Measurements from ENCODE around the gene ZNF638.

Gene ZNF638

DNA sequence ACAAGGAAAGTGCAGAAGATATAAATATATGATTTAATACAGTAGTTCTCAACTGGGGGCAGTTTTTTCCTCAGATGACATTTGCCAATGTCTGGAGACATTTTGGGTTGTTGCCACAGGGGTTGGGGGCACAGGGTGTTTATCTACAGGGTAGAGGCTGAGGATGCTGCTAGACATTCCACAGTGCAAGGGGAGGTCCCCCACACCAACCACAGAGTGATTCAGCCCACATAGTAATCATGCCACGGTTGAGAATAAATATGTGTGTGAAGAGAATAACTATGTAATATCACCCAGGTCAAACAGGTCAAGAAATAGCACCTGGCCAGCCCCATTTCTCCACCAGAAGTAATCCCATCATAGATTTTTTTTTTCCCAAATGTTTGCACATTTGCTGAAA is 139.7 kb downstream of the ZNF638 start:
- no peaks in the 10 kb centered on the region for H3K9me3 ChIP-seq (ENCODE audit: control insufficient read depth, insufficient read depth, low read depth, low read length)
- H3K27ac ChIP-seq (ENCODE audit: extremely low read depth, low read depth, low read length) = no peak overlapping the region
- H3K36me3 ChIP-seq (ENCODE audit: control insufficient read depth in 2 of 2, insufficient read depth in 1 of 2, low read length in 2 of 2) = no peaks in the 10 kb centered on the region
- TF ChIP-seq ZNF514 (tag by site-specific recombination; IDR thresholded peaks at IDR 0.05) (no peak), REPIN1 (tag by site-specific recombination; IDR thresholded peaks at IDR 0.05; ENCODE audit: low read depth) (no peak), ZNF843 (tag by site-specific recombination; IDR thresholded peaks at IDR 0.05) (no peak), ZNF639 (tag by site-specific recombination; IDR thresholded peaks at IDR 0.05) (no peak), ZNF623 (tag by site-specific recombination; IDR thresholded peaks at IDR 0.05) (no peak), SP7 (tag by site-specific recombination; IDR thresholded peaks at IDR 0.05) (no peak), ZNF624 (tag by site-specific recombination; IDR thresholded peaks at IDR 0.05) (no peak), ZNF830 (tag by site-specific recombination; IDR thresholded peaks at IDR 0.05; ENCODE audit: low read depth) (no peak), ZNF366 (tag by site-specific recombination; conservative IDR thresholded peaks at IDR 0.05) (no peak), PRDM4 (tag by site-specific recombination; IDR thresholded peaks at IDR 0.05) (no peak), ZNF549 (tag by site-specific recombination; IDR thresholded peaks at IDR 0.05) (no peak)
- TF ChIP-seq, protein P1, sequence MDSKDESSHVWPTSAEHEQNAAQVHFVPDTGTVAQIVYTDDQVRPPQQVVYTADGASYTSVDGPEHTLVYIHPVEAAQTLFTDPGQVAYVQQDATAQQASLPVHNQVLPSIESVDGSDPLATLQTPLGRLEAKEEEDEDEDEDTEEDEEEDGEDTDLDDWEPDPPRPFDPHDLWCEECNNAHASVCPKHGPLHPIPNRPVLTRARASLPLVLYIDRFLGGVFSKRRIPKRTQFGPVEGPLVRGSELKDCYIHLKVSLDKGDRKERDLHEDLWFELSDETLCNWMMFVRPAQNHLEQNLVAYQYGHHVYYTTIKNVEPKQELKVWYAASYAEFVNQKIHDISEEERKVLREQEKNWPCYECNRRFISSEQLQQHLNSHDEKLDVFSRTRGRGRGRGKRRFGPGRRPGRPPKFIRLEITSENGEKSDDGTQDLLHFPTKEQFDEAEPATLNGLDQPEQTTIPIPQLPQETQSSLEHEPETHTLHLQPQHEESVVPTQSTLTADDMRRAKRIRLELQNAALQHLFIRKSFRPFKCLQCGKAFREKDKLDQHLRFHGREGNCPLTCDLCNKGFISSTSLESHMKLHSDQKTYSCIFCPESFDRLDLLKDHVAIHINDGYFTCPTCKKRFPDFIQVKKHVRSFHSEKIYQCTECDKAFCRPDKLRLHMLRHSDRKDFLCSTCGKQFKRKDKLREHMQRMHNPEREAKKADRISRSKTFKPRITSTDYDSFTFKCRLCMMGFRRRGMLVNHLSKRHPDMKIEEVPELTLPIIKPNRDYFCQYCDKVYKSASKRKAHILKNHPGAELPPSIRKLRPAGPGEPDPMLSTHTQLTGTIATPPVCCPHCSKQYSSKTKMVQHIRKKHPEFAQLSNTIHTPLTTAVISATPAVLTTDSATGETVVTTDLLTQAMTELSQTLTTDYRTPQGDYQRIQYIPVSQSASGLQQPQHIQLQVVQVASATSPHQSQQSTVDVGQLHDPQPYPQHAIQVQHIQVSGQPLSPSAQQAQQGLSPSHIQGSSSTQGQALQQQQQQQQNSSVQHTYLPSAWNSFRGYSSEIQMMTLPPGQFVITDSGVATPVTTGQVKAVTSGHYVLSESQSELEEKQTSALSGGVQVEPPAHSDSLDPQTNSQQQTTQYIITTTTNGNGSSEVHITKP (tag by site-specific recombination; IDR thresholded peaks at IDR 0.05) = no peak
- TF ChIP-seq, protein P2, sequence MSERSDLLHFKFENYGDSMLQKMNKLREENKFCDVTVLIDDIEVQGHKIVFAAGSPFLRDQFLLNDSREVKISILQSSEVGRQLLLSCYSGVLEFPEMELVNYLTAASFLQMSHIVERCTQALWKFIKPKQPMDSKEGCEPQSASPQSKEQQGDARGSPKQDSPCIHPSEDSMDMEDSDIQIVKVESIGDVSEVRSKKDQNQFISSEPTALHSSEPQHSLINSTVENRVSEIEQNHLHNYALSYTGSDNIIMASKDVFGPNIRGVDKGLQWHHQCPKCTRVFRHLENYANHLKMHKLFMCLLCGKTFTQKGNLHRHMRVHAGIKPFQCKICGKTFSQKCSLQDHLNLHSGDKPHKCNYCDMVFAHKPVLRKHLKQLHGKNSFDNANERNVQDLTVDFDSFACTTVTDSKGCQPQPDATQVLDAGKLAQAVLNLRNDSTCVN (tag by site-specific recombination; optimal IDR thresholded peaks at IDR 0.05) = no peak
- TF ChIP-seq, protein P3, sequence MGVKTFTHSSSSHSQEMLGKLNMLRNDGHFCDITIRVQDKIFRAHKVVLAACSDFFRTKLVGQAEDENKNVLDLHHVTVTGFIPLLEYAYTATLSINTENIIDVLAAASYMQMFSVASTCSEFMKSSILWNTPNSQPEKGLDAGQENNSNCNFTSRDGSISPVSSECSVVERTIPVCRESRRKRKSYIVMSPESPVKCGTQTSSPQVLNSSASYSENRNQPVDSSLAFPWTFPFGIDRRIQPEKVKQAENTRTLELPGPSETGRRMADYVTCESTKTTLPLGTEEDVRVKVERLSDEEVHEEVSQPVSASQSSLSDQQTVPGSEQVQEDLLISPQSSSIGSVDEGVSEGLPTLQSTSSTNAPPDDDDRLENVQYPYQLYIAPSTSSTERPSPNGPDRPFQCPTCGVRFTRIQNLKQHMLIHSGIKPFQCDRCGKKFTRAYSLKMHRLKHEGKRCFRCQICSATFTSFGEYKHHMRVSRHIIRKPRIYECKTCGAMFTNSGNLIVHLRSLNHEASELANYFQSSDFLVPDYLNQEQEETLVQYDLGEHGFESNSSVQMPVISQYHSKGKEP (tag by site-specific recombination; IDR thresholded peaks at IDR 0.05) = no peak
- H3K4me3 ChIP-seq (ENCODE audit: low read depth, low read length) = no peak overlapping the region
- ChIA-PET POLR2A (no interaction called here), CTCF (no interaction called here)
- no peaks in the 10 kb centered on the region for H3K4me1 ChIP-seq (ENCODE audit: control insufficient read depth, insufficient read depth, low read length)

DNA sequence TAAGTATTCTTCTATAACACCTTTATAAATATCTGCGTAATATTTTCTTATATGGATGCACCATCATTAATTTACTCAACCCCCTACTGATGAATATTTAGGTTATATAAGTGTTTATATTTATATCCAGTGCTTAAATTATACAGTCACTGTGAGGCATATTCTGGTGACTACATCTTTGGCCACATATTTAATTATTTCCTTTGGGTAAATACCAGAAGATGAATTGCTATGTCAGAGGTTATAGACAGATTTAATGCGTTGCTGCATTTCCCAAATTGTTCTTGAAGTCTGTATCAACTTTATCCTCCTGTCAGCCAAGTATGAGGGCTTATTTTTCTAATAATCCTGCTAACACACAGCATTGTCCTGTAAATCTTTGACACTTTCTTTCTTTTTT is 140.4 kb downstream of the ZNF638 start:
- CTCF ChIA-PET = no interaction called here
- POLR2A ChIA-PET = no interaction called here
- Histone ChIP-seq H3K9me3 (ENCODE audit: control insufficient read depth, insufficient read depth, low read depth, low read length) (no peaks in the 10 kb centered on the region), H3K27ac (ENCODE audit: extremely low read depth, low read depth, low read length) (no peak overlapping the region), H3K4me3 (ENCODE audit: low read depth, low read length) (no peak overlapping the region), H3K4me1 (ENCODE audit: control insufficient read depth, insufficient read depth, low read length) (no peaks in the 10 kb centered on the region), H3K36me3 (ENCODE audit: control insufficient read depth in 2 of 2, insufficient read depth in 1 of 2, low read length in 2 of 2) (no peaks in the 10 kb centered on the region)
- TF ChIP-seq ZNF221 (tag by site-specific recombination; IDR thresholded peaks at IDR 0.05; ENCODE audit: borderline replicate concordance) (no peak), ZNF830 (tag by site-specific recombination; IDR thresholded peaks at IDR 0.05; ENCODE audit: low read depth) (no peak), TCF7L2 (IDR thresholded peaks at IDR 0.05; ENCODE audit: borderline replicate concordance, low read depth, low read length) (no peak), SCRT2 (tag by site-specific recombination; IDR thresholded peaks at IDR 0.05) (no peak), ZBTB1 (tag by site-specific recombination; IDR thresholded peaks at IDR 0.05) (no peak), ZNF223 (tag by site-specific recombination; IDR thresholded peaks at IDR 0.05) (no peak), ZNF776 (tag by site-specific recombination; IDR thresholded peaks at IDR 0.05; ENCODE audit: borderline replicate concordance) (no peak), ZNF175 (tag by site-specific recombination; IDR thresholded peaks at IDR 0.05) (no peak), HOXA7 (CRISPR knock-in tag; IDR thresholded peaks at IDR 0.05; ENCODE audit: borderline replicate concordance) (no peak)
- TF ChIP-seq, protein P4, sequence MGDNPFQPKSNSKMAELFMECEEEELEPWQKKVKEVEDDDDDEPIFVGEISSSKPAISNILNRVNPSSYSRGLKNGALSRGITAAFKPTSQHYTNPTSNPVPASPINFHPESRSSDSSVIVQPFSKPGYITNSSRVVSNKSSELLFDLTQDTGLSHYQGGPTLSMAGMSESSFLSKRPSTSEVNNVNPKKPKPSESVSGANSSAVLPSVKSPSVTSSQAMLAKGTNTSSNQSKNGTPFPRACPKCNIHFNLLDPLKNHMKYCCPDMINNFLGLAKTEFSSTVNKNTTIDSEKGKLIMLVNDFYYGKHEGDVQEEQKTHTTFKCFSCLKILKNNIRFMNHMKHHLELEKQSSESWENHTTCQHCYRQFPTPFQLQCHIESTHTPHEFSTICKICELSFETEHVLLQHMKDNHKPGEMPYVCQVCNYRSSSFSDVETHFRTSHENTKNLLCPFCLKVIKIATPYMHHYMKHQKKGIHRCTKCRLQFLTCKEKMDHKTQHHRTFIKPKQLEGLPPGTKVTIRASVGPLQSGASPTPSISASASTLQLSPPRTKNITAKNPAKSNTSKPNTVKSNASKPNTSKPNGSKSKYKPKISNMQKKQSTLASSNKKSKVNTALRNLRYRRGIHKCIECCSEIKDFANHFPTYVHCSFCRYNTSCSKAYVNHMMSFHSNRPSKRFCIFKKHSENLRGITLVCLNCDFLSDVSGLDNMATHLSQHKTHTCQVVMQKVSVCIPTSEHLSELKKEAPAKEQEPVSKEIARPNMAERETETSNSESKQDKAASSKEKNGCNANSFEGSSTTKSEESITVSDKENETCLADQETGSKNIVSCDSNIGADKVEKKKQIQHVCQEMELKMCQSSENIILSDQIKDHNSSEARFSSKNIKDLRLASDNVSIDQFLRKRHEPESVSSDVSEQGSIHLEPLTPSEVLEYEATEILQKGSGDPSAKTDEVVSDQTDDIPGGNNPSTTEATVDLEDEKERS (tag by site-specific recombination; IDR thresholded peaks at IDR 0.05) = no peak
